Left cardiac atrium (tissue), 4 donors: ENCODE results near the gene MORN1. TPM values are rescaled to one million over a fixed set of nuclear protein-coding genes. Genes with fewer than 3 reads are reported as not detected.

Experiments
- ATAC-seq, 2 donors: fragments of 200-7000 bp; cut with Tn5 transposase; one replicate each; pipeline ENCODE4 v1.9.1; 2020; ENCODE audit warnings: mild to moderate bottlenecking in 2 of 2, moderate library complexity in 2 of 2
- DNase-seq: peaks from one replicate; pipeline ENCODE4 v3.0.0-alpha.2; 2020
- intact Hi-C, 2 donors: fragments of 100-400 bp; cut with DNase I; formaldehyde crosslinking; loops; one replicate each; pipeline versions ENCODE4 v1.14.1 to v1.15.1; 2022 to 2023
- total RNA-seq, 2 donors: library from RNA; stranded (reverse); fragmentation: NEBNext Ultra II Directional; extraction: Animal tissue kit (Norgen Biotek cat#: 25700); gene quantifications; one replicate each; pipeline ENCODE4 v1.2.1, GENCODE V29; 2021
- donor health status: DM: no; HTN: yes; CAD: no.
- donor health status: DM: no; HTN: yes; CAD: no; lungs with severe emphysema.
- donor health status: DM: yes; HTN: yes; CAD: no.
- donor health status: Dilated cardiomyopathy.

MORN1 gene
- total RNA-seq, 2 donors from 2014 or later: 3.7 to 4.9 TPM

DNA sequence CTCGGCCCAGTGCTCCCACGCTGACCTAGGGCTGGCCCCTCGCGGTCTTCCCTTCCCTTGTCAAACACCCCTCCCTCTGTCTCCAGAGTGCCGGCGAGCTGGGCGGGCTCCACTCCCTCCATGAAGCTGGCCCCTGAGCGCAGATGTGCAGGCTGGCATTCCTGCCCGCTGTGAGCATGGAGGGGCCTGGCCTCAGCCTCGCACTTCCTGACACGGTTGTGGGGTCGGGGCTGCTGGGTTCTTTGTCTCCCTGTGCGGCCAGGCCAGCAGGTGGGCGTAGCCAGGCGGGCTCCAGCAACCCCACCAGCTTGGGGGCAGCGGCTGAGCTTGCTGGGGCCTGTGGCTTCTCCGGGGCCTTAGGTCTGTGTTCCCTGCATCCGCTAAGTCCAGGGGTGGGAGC, 35.2 kb upstream of the MORN1 start:
- DNase-seq (no peak), ATAC-seq (no peak)
- intact Hi-C loops: loop anchor here in 1 of 2 donors (10.0 kb wide), 1 partner anchor 998 kb away; no protein-coding TSS in a partner anchor

DNA sequence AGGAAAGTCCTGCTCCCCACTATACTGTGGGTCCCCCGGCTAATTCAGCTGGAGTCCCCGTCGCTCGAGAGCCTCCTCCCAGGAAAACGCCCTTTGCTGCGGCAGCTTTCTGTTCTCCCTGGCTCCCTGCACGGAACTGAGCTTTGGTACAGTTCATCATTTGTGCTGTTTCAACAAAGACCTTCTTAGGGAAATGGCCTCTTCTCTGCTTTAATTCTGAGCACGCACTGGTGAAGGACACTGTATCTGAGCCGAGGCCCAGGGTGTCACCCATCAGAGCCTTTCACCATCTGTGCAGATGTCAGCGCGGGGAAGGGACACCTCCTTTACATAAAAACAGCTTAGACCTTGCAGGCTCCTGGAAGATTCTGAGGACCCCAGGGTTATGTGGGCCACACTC, 34.5 kb upstream of the MORN1 start:
- no peak for ATAC-seq
- intact Hi-C loops: loop anchor here in 1 of 2 donors (10.0 kb wide), 1 partner anchor 999 kb away; no protein-coding TSS in a partner anchor
- DNase-seq: no peak

DNA sequence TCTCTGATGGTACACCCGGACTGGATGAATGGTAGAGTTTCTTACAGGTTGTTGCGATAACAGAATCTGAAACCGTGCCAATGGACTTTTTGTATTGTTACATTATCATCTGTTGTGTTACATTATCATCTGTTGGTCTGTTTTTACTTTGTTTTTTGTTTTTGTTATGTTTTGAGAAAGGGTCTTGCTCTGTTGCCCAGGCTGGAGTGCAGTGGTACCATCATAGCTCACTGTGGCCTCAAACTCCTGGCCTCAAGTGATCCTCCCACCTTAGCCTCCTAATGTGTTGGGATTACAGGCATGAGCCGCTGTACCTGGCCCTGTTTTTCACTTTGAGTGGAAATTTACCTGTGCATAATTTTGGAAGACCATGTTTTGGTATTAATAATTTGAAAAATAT, 31.2 kb upstream of the MORN1 start:
- intact Hi-C loops: loop anchor here in 1 of 2 donors (10.0 kb wide), 1 partner anchor 1002 kb away; no protein-coding TSS in a partner anchor
- ATAC-seq (no peak), DNase-seq (no peak)

DNA sequence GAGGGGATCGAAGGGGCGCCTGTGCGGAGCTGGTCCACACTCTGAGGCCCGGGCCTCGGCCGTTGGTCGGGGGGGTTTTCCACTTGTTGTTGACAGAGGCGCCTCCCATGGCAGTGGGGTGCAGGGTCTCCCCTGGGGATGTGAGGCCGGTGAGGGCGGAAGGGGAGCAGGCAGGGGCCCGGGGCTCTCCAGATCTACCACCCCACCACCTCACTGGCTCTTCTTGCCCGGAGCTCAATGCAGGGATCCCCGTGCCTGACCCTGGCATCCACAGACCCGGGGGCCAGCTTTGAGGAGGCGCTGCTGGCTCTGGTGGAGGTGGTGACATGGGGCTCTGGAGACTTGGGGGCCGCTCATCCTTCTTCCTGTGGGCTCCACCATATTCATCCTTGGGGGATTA, 28.1 kb upstream of the MORN1 start:
- no peak for DNase-seq
- no peak for ATAC-seq
- intact Hi-C loops: loop anchor here (5.0 to 10.0 kb wide), 2 partner anchors 225 to 368 kb away; no protein-coding TSS in a partner anchor

DNA sequence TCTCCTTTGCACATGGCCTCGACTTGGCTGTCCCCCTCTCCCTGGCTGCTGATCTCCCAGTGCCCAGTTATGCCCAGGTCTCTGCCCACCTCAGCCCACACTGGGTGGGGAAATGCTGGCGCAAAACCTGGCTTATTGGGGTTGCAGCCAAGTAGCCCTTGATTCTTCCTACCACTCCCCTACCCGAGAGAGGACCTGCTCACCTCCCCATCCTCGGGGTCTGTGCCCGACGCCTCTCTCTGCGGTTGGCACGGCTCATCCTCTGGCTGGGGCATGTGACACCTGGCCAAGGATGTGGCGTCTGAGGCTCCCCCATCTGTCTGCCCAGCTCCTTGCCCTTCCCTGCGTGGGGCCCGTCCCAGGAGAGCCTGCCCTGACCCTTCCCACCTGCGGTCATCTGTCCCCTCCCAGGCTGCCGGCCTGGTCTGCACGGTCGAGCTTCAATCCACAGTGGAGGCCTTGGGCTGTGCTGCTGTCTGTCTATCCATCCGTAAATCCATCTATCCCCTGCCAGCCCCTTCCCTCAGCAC, 27.5 kb upstream of the MORN1 start:
- intact Hi-C loops: loop anchor here (5.0 to 10.0 kb wide), 2 partner anchors 226 to 368 kb away; no protein-coding TSS in a partner anchor
- DNase-seq (no peak), ATAC-seq (no peak)

DNA sequence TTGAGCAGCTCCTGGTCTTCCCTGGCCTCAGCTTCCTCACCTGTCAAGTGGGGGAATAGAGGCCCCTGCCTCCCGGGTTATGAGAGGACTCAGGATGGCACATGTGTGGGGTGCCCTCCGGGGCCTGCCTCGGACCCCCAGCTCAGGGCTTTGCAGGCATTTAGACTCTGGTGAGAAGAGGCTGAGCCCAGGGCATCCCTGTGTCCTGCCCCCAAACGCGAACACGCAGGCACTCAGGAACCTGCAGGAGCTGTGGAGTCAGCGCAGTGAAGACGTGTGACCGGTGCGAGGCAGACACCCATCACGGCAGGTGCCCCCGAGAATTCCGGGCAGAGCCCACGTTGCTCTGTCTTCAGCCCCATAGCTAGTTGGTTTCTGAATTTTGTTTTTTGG, 26.5 kb upstream of the MORN1 start:
- ATAC-seq: no peak
- no peak for DNase-seq

DNA sequence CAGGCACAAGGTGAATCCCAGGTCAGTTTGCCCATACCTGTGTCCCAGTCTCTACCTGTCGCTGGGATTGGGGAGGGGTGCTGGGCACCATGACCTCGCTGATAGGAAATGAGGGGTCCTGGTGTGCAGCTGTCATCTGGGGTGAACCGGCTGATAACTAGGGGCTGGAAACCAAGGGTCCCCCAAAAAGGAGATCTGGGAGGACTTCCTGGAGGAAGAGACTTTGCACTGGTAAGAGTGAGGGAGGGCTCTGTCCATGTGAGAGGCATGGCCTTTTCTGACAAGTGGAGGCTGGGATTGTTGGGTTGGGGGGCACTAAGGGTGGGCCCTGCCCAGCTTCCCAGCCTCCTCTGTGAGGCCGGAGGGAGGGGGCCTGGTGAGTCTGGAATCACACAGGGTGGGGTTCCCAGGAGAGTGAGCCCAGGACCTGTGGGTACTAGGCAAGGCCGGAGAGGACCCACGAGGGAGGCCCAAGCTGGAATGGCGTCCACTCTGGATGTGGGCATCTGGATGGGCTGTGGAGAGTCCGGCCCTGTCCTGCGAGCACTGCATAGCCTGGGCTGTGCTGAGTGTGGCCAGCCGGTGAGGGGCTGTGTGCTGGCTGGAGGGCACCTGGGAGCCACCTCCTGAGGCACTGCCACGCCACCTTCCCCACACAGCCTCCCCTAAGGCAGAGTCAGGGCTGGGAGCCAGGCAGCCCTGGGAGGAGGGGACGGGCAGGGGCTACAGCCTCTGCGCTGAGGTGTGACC, 25.9 kb upstream of the MORN1 start:
- ATAC-seq (no peak), DNase-seq (no peak)
- intact Hi-C loops: loop anchor here (5.0 to 10.0 kb wide), 2 partner anchors 228 to 370 kb away; no protein-coding TSS in a partner anchor

More for the DNA sequence above, 26.5 kb upstream of the MORN1 start:
- intact Hi-C loops: loop anchor here (5.0 to 10.0 kb wide), 2 partner anchors 227 to 369 kb away; no protein-coding TSS in a partner anchor

DNA sequence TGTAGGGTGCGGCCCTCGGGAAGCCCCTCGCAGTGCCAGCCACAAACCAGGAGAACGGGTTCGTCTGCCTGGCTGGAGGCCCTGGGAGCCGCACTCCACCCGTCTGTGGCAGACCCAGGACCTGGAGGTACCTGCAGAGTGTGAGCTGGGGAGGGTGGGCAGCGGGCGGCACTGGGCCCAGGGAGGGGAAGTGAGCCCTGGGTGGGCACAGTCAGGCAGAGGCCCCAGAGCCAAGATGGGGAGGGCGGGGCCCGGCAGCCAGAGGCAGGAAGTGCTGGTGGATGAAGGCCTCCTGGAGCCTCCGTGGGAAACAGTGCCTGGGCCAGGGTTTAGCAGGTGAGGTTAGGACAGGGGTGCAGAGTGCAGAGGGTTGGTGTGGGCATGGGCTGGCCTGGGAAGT, 25.0 kb upstream of the MORN1 start:
- ATAC-seq: no peak
- intact Hi-C loops: loop anchor here (5.0 to 10.0 kb wide), 2 partner anchors 228 to 371 kb away; no protein-coding TSS in a partner anchor
- no peak for DNase-seq

DNA sequence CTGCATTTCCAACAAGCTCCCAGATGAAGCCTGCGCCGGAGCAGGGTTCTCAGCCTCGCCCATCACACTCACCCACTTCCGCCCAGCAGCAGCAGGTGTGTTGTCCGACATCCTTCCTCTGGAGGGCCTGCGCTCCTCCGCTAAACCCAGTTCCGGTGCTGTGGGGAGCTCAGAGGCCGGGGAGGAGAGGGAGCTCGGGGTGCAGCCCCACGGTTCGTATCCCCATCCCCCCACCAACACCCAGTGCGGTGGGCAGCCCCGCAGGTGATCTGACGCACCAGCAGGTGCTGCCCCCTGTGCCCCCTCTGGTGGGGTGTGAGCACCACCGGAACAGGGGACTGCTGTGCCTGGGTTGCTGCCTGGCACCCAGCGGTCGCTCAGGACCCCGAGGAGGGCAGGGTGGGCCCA, 24.5 kb upstream of the MORN1 start:
- intact Hi-C loops: loop anchor here (2.0 to 10.0 kb wide), 4 partner anchors 133 to 371 kb away; no protein-coding TSS in a partner anchor
- ATAC-seq (no peak), DNase-seq (no peak)

DNA sequence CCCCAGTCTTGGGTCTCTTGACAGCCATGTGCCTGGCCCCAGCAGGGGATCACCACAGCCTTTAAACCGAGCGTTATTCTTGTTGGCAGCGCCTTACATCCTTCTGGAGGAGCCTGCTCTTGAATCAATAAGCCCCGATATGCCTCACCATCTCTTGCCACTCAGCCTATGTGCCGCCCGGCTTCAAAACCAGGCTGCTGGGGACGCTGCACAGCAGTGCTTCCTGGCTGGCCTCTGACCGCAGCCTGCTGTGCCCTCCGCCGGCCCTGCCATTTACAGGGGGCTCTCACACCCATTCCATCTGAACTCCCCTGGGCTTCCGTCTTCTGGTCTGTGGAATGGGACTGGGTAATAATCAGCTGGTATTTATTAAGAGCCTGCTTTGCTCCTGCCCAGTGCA, 24.0 kb upstream of the MORN1 start:
- intact Hi-C loops: loop anchor here (2.0 to 10.0 kb wide), 4 partner anchors 133 to 372 kb away; no protein-coding TSS in a partner anchor
- no peak for ATAC-seq
- no peak for DNase-seq

DNA sequence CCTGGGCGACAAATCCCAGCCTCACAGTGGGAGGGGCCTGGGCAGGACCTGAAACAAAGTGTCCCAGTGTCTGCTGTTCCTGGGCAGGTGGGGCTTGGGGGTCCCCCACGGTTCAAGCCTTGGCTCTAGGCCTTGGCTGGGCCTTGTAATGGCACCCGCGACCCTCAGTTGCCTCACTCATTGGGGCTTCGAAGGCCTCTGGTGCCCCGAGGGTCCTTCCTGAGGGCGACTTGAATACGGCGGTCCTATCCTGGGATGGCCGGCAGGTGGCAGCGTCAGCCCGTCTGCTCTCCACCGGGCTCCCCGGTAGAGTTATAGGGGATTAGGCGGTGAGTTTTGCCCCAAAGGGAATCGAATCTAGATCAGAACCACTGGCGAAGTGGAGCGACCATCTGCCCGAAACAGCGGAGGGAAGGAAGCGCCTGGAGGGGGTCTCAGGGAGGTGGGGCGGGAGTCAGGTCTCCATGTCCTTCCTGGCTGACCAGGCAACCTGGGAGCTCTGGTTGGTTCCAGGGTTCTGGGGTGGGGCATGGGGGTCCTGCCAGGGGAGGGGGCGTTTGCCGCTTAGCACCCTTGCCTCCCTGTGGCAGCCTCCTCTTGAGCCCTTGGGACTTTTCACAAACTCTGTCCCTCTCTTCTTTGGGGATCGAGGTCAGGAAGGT, 23.1 kb upstream of the MORN1 start:
- DNase-seq (peak; percentile 85), ATAC-seq (peak; percentile 14 to 19)
- intact Hi-C loops: loop anchor here (1.0 to 10.0 kb wide), 5 partner anchors 134 to 1008 kb away; no protein-coding TSS in a partner anchor

DNA sequence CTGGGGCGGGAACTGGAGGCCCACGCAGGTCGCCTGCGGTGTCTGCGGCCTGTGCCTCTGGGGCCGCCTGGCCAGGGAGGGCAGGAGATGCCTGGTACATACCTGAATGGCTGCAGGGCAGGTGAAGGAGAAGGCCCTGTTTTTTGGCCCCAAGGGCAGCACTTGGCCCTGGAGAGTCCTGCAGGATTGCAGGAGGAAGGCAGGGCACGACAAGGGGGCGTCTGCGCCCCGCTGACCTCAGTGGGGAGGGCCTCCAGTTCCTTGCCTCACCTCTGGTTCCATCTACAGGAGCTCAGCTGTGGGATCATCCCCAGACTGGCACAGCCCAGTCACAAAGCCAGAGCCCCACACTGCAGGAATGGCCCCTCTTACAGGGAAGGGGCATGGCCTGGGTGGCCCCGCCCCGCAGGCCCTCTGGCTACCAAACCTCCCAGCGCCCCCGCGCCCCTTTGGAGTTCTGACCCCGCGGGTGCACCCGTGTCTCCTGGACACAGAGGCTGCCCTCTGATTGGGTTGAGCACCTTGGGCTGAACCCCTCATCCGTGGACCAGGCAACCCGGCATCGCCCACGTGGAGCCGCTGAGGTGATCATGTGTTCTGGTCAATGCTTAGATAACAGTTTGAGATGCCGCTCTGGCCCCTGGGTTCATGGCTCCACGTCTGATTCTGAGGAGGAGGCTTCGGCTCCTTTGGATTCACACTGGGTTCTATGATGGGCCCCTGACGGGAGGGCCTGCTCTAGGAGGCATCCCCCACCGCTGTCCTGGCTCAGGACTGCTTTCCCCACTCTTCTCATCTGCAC, 22.3 kb upstream of the MORN1 start:
- intact Hi-C loops: loop anchor here (1.0 to 10.0 kb wide), 5 partner anchors 135 to 1009 kb away; no protein-coding TSS in a partner anchor
- ATAC-seq (no peak), DNase-seq (no peak)

DNA sequence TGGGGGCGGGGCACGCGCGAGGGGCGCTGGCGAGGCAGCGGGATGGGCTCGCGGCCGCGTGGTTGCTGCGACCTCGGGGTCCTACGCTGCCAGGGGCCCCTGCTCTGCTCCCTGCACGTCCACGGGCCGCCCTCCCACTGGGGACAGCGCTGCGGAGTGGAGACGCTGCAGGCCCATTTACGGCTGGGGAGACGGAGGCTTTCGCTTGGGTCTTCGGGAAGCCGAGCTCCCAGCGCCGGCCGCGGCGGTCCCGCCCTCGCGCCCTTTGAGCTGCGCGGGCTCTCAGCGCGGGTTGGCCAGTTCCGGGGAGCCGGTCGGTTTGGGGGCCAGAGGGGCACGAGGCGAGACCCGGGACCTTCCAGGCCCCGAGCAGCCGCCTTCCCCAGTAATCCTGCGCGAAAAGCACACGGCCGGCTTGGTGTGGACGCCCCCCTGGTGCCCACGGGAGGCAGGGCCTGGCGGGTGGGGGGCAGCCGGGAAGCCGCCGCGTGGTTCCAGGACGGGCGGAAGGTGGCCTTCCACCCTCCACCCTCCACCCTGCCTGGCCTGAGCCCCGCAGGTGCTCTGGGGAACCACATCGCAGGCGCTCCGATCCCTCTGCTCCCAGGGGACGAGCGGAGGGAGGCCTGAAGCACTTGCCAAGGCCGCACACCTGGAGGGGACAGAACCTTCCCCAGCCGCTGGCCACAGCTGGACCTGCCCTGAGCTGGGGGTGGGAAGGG, 21.6 kb upstream of the MORN1 start:
- intact Hi-C loops: loop anchor here in 1 of 2 donors (5.0 to 10.0 kb wide), 2 partner anchors 232 to 1009 kb away; no protein-coding TSS in a partner anchor
- DNase-seq: no peak
- ATAC-seq: peak; percentile 47 to 50

DNA sequence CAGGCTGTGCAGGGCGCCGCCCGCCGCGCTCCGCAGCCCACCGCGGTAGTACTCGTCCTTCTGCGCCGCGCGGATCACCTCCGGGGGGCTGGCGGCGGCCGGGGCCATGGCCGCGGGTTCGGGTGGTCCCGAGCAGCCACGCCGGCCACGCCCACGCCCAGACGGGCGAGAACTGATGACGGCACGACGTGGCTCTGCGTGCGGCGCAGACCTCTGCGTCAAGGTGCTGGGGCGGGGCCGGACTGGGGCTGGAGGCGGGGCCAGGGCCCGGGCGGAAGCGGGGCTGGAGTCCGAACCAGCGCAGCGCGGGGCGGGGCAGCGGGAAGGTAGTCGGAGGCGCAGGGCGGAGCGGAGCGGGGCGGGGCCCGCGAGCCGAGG, 21.0 kb upstream of the MORN1 start, which contains the start of gene PEX10:
Gene PEX10, minus strand, starts transcription at position 170 of the 378 bp plus-strand sequence. Its CDS starts 62 bp downstream, at position 108.
- DNase-seq: peak; percentile 98
- intact Hi-C loops: loop anchor here in 1 of 2 donors (5.0 to 10.0 kb wide), 2 partner anchors 232 to 1010 kb away; no protein-coding TSS in a partner anchor
- ATAC-seq: peak; percentile 96 to 97

DNA sequence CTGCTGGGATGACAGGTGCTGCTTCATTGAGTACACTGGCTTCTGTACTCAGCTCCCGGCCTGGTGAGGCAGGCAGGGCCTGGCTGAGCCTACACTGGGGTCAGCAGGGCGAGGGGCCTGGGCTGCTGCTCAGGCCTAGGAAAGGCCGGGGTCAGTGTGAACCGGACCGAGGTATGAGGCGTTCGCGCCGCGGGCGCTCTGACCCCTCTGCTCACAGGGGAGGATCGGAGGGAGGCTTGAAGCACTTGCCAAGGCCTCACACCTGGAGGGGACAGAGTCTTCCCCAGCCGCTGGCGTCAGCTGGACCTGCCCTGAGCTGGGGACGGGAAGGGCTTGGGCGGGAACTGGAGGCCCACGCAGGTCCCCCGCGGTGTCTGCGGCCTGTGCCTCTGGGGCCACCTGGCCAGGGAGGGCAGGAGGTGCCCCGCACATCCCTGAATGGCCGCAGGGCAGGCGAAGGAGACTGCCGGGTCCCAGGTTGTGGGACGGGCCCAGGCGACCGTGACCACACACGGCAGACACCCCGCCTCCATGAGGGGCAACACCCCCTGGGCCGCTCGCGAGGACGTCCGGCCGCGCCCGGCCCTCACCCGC, 20.5 kb upstream of the MORN1 start:
- ATAC-seq (peak; percentile 20 to 26), DNase-seq (no peak)
- intact Hi-C loops: loop anchor here in 1 of 2 donors (5.0 to 10.0 kb wide), 2 partner anchors 233 to 1010 kb away; no protein-coding TSS in a partner anchor

DNA sequence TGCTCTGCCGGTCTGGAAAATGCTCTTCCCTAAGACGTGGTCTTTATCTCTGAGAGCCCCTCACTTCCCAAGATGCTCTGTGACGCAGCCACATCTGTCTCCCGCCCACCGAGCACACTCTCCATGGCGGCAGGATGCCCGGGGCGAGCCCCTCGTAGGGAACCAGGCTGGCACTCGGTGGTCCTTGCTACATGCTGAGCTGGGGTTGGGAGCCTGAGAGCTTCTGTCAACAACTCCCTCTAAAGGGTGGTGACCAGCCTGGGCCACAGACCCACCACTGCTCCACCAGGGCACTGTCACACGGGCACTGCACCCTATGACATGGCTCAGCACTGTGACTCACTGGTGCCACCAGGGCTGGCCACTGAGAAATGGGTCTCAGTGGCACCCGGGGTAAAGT, 18.4 kb upstream of the MORN1 start:
- intact Hi-C loops: loop anchor here in 1 of 2 donors (5.0 to 10.0 kb wide), 2 partner anchors 235 to 1013 kb away; no protein-coding TSS in a partner anchor

DNA sequence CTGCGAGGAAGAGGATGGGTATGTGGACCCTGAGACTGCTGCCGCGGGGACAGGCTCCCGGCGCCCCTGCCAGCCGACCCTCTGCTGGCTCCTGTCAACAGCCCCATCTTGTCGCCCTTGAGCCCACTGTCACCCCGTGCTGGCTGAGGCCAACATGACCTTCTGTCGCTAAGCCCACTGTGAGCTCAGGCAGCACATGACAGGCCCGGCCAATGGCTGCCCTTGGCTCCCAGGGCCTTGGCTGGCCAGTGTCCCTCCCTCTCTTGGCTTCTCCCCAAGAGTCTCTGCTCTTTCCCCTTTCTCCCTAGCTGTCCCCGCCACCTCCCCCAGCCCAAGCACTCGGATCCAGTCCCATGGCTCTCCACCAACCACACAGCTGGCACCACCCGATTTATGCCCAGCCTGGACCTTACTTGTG, 17.5 kb upstream of the MORN1 start:
- intact Hi-C loops: no loop called here
- ATAC-seq (no peak), DNase-seq (no peak)

More for the DNA sequence above, 18.4 kb upstream of the MORN1 start:
- DNase-seq (no peak), ATAC-seq (no peak)
